Measurements from ENCODE around the gene PSMC2. TPM values are rescaled to one million over a fixed set of nuclear protein-coding genes. Genes with fewer than 3 reads are reported as not detected.

PSMC2 gene
- total RNA-seq = 10 to 100 TPM; 40.8 to 81.7 (median 63.3) TPM

- Histone ChIP-seq H3K9me3 (no peaks in the 10 kb centered on the region), H3K4me3 (peak within 1 kb of the TSS; percentile 63 to 82 (median 74)), H3K4me1 (peaks cover 0 to 31% (median 3%) of the 10 kb centered on the region in 4 donors), H3K36me3 (peaks cover 0 to 13% (median 0%) of the 10 kb centered on the region in 3 donors), H3K27ac (peak within 1 kb of the TSS; percentile 78 to 88 (median 82)), H3K27me3 (no peaks in the 10 kb centered on the region)
- peak; percentile 24 to 35 for TF ChIP-seq POLR2A (IDR thresholded peaks at IDR 0.05)
- TF ChIP-seq CTCF (IDR thresholded peaks at IDR 0.05) = no peak
- DNase-seq = peak; percentile 63 to 92 (median 76)
Measured at GRCh38 chr7:103347507-103348267, at the start of gene PSMC2. PSMC2 (plus strand) TSS chr7:103347643; CDS start chr7:103347712, 69 bp downstream.

- Histone ChIP-seq H3K4me1 (peaks cover 0 to 11% (median 4%) of the 10 kb centered on the region in 4 donors), H3K27ac (peak overlapping the region; percentile 75 to 85 (median 81)), H3K27me3 (no peaks in the 10 kb centered on the region), H3K9me3 (no peaks in the 10 kb centered on the region), H3K4me3 (peak overlapping the region; percentile 65 to 99 (median 88)), H3K36me3 (peaks cover 0 to 37% (median 0%) of the 10 kb centered on the region in 3 donors)
- TF ChIP-seq CTCF (IDR thresholded peaks at IDR 0.05) (no peak), POLR2A (IDR thresholded peaks at IDR 0.05) (no peak)
- DNase-seq = no peak
Measured at GRCh38 chr7:103297837-103298179, 49.6 kb upstream of the PSMC2 start.

GRCh38 chr7:103299660-103300059 lies 47.8 kb upstream of the PSMC2 start:
- TF ChIP-seq CTCF (IDR thresholded peaks at IDR 0.05) (no peak), POLR2A (IDR thresholded peaks at IDR 0.05) (no peak)
- H3K4me3 ChIP-seq = no peak overlapping the region
- H3K4me1 ChIP-seq = peaks cover 0 to 11% (median 4%) of the 10 kb centered on the region in 4 donors
- no peaks in the 10 kb centered on the region for H3K9me3 ChIP-seq
- no peak overlapping the region for H3K27ac ChIP-seq
- H3K36me3 ChIP-seq = peaks cover 0 to 54% (median 0%) of the 10 kb centered on the region in 3 donors
- DNase-seq = no peak
- no peaks in the 10 kb centered on the region for H3K27me3 ChIP-seq

- no peak for TF ChIP-seq CTCF (IDR thresholded peaks at IDR 0.05)
- no peak for TF ChIP-seq POLR2A (IDR thresholded peaks at IDR 0.05)
- Histone ChIP-seq H3K36me3 (peaks cover 0 to 70% (median 0%) of the 10 kb centered on the region in 3 donors), H3K27me3 (no peaks in the 10 kb centered on the region), H3K4me3 (no peak overlapping the region), H3K9me3 (no peaks in the 10 kb centered on the region), H3K27ac (no peak overlapping the region), H3K4me1 (peaks cover 0 to 11% (median 4%) of the 10 kb centered on the region in 4 donors)
- no peak for DNase-seq
Measured at GRCh38 chr7:103301441-103301840, 46.0 kb upstream of the PSMC2 start.

GRCh38 chr7:103307503-103308231 lies 39.8 kb upstream of the PSMC2 start:
- DNase-seq = no peak
- Histone ChIP-seq H3K36me3 (peaks cover 0 to 97% (median 0%) of the 10 kb centered on the region in 3 donors), H3K27ac (no peak overlapping the region), H3K4me3 (no peak overlapping the region), H3K4me1 (no peaks in the 10 kb centered on the region), H3K9me3 (no peaks in the 10 kb centered on the region), H3K27me3 (no peaks in the 10 kb centered on the region)
- TF ChIP-seq POLR2A (IDR thresholded peaks at IDR 0.05) (no peak), CTCF (IDR thresholded peaks at IDR 0.05) (no peak)
